ENCODE results near the gene VPS51. TPM values are rescaled to one million over a fixed set of nuclear protein-coding genes. Genes with fewer than 3 reads are reported as not detected.

The VPS51 gene
- total and polyA plus RNA-seq, 2 of the 13 experiments (the other 11 are each of a cell fraction or from before 2014, with no cell fraction given) = 76.3 to 90.6 TPM

DNA sequence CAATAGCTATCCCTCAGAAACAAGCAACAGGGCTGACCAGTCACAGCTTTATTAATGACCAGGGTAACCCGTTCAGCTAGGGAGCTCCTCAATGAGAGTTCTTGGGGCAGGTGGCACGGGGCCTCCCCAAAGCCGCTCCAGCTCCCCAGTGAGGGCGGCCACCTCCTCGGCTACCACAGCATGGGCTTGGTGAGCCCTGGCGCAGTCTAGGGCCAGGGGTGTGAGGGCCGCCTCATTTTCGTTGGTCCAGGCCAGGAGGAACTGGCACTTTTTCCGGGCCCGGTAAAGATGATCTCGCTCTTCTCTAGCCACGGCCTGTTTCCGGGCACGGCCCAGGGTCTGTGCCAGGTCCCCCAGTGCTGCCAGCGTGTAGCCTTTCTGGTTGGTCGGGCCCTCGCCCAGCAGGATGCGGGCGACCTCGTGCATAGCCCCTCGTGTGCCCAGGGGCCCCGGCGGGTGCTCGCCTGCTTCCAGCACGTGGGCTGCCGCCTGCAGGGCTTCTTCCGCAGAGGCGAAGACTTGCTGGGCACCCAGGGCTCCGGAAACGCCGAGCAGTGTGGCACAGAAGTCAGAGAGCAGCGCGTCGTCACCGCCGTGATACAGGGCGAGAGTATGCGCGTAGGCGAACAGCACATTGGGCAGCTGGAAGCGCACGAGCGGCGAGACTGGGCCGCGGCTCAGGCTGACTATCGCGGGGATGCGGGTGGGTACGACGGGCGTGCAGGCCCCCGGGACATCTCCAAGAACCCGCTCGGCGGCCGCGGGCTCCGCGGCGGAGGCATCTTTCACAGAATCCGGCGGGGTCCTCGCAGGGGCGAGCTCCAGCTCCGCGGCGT is 20.6 kb downstream of the VPS51 start (continued):
- TF ChIP-seq, protein P1, sequence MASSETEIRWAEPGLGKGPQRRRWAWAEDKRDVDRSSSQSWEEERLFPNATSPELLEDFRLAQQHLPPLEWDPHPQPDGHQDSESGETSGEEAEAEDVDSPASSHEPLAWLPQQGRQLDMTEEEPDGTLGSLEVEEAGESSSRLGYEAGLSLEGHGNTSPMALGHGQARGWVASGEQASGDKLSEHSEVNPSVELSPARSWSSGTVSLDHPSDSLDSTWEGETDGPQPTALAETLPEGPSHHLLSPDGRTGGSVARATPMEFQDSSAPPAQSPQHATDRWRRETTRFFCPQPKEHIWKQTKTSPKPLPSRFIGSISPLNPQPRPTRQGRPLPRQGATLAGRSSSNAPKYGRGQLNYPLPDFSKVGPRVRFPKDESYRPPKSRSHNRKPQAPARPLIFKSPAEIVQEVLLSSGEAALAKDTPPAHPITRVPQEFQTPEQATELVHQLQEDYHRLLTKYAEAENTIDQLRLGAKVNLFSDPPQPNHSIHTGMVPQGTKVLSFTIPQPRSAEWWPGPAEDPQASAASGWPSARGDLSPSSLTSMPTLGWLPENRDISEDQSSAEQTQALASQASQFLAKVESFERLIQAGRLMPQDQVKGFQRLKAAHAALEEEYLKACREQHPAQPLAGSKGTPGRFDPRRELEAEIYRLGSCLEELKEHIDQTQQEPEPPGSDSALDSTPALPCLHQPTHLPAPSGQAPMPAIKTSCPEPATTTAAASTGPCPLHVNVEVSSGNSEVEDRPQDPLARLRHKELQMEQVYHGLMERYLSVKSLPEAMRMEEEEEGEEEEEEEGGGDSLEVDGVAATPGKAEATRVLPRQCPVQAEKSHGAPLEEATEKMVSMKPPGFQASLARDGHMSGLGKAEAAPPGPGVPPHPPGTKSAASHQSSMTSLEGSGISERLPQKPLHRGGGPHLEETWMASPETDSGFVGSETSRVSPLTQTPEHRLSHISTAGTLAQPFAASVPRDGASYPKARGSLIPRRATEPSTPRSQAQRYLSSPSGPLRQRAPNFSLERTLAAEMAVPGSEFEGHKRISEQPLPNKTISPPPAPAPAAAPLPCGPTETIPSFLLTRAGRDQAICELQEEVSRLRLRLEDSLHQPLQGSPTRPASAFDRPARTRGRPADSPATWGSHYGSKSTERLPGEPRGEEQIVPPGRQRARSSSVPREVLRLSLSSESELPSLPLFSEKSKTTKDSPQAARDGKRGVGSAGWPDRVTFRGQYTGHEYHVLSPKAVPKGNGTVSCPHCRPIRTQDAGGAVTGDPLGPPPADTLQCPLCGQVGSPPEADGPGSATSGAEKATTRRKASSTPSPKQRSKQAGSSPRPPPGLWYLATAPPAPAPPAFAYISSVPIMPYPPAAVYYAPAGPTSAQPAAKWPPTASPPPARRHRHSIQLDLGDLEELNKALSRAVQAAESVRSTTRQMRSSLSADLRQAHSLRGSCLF (CRISPR knock-in tag; IDR thresholded peaks at IDR 0.05; ENCODE audit: borderline replicate concordance) = no peak
- TF ChIP-seq ZFP62 (CRISPR knock-in tag; IDR thresholded peaks at IDR 0.05) (no peak), ZNF703 (CRISPR knock-in tag; IDR thresholded peaks at IDR 0.05; ENCODE audit: borderline replicate concordance) (no peak), ZNF230 (CRISPR knock-in tag; IDR thresholded peaks at IDR 0.05) (0 out of 2 replicates have a peak, but pooled peaks have one; percentile 2), IKZF4 (CRISPR knock-in tag; IDR thresholded peaks at IDR 0.05; ENCODE audit: borderline replicate concordance, low read depth, not compliant biosample characterization) (no peak), CEBPG (CRISPR knock-in tag; IDR thresholded peaks at IDR 0.05) (no peak), ZNF350 (CRISPR knock-in tag; IDR thresholded peaks at IDR 0.05; ENCODE audit: borderline replicate concordance, low read depth) (no peak), ZNF724P (CRISPR knock-in tag; IDR thresholded peaks at IDR 0.05; ENCODE audit: borderline replicate concordance) (no peak), KDM4B (CRISPR knock-in tag; IDR thresholded peaks at IDR 0.05) (0 out of 2 replicates have a peak, but pooled peaks have one; percentile 35), ZNF335 (CRISPR knock-in tag; IDR thresholded peaks at IDR 0.05) (no peak), ZNF709 (CRISPR knock-in tag; IDR thresholded peaks at IDR 0.05) (peak; percentile 59; the same call in 1 of the 2 replicates), ZBTB38 (CRISPR knock-in tag; IDR thresholded peaks at IDR 0.05) (no peak; the same call in 1 of the 2 replicates), ZMYM4 (CRISPR knock-in tag; IDR thresholded peaks at IDR 0.05) (no peak)
- TF ChIP-seq, protein P2, sequence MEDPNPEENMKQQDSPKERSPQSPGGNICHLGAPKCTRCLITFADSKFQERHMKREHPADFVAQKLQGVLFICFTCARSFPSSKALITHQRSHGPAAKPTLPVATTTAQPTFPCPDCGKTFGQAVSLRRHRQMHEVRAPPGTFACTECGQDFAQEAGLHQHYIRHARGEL (CRISPR knock-in tag; IDR thresholded peaks at IDR 0.05) = no peak
